AG04450 (cell line): ENCODE data around the gene CD38. TPM values are rescaled to one million over a fixed set of nuclear protein-coding genes. Genes with fewer than 3 reads are reported as not detected.

Source experiments
- CTCF ChIA-PET: fragments of 300-600, 350-600 bp; formaldehyde crosslinking; extraction: SDS; loops from one replicate; lab custom pipeline; 2022; ENCODE audit warnings: antibody characterized with exemption, inconsistent platforms; lab: Charles Lee
- POLR2A ChIA-PET: fragments of 350-600 bp; formaldehyde crosslinking; extraction: SDS; loops from one replicate; lab custom pipeline; 2021; ENCODE audit warnings: antibody characterized with exemption, inconsistent platforms; lab: Yijun Ruan, JAX
- DNase-seq: peaks from one replicate; pipeline ENCODE4 v3.0.0-alpha.2; 2011; ENCODE audit warnings: low read depth, low spot score
- H3K27ac ChIP-seq: one replicate; pipeline ENCODE4 v1.5.1; 2012; ENCODE audit warnings: low read depth, low read length, control low read depth
- H3K27me3 ChIP-seq: one replicate; pipeline ENCODE4 v1.6.0; 2012; ENCODE audit warnings: low read length; ENCODE audit not compliant: control insufficient read depth, insufficient read depth
- H3K4me3 ChIP-seq: 2 replicates; pipeline ENCODE4 v1.5.1; 2011; ENCODE audit warnings: mild to moderate bottlenecking, low read depth, low read length, control low read depth
- H3K9me3 ChIP-seq: 2 replicates; pipeline ENCODE4 v1.5.1; 2012; ENCODE audit warnings: low read length; ENCODE audit not compliant: control insufficient read depth, insufficient read depth
- CTCF ChIP-seq: IDR thresholded peaks from 2 replicates; pipeline ENCODE4 v1.5.1; 2011; ENCODE audit warnings: low read depth, low read length, control low read depth, inconsistent platforms
- polyA plus RNA-seq: library from polyadenylated mRNA; depleted of rRNA; stranded (reverse); fragments of >200 nt; gene quantifications from 2 replicates; pipeline ENCODE4 v1.2.3, GENCODE V29; 2011

The CD38 gene
- polyA plus RNA-seq, 1 experiment: 0.02 TPM

- H3K27me3 ChIP-seq: no peaks in the 10 kb centered on the region
- H3K4me3 ChIP-seq: no peak overlapping the region
- CTCF ChIA-PET: interaction anchor here (1.6 kb wide), 1 partner anchor 9 kb away, joined by 6 read pairs; no protein-coding TSS in a partner anchor
- DNase-seq: no peak
- POLR2A ChIA-PET: no interaction called here
- H3K9me3 ChIP-seq: no peaks in the 10 kb centered on the region
- H3K27ac ChIP-seq: no peak overlapping the region
- no peak for TF ChIP-seq CTCF
Observed at GRCh38 chr4:15891312-15891711, 113.2 kb downstream of the CD38 start.

GRCh38 chr4:15893962-15894361, 115.8 kb downstream of the CD38 start:
- peak; percentile 86 for DNase-seq
- no peak for TF ChIP-seq CTCF
- no peaks in the 10 kb centered on the region for H3K9me3 ChIP-seq
- ChIA-PET CTCF (interaction anchor here (1.3 to 2.2 kb wide), 2 partner anchors 11 to 63 kb away, joined by 3 to 16 read pairs; no protein-coding TSS in a partner anchor), POLR2A (no interaction called here)
- peaks cover 12% of the 10 kb centered on the region for H3K27me3 ChIP-seq
- H3K4me3 ChIP-seq: no peak overlapping the region
- H3K27ac ChIP-seq: no peak overlapping the region

GRCh38 chr4:15894393-15894792, 116.3 kb downstream of the CD38 start:
- no peak overlapping the region for H3K27ac ChIP-seq
- no peak overlapping the region for H3K4me3 ChIP-seq
- H3K27me3 ChIP-seq: peaks cover 16% of the 10 kb centered on the region
- DNase-seq: no peak
- ChIA-PET CTCF (interaction anchor here (2.2 kb wide), 1 partner anchor 12 kb away, joined by 16 read pairs; no protein-coding TSS in a partner anchor), POLR2A (no interaction called here)
- H3K9me3 ChIP-seq: no peaks in the 10 kb centered on the region
- TF ChIP-seq CTCF: no peak

- no peak overlapping the region for H3K4me3 ChIP-seq
- ChIA-PET POLR2A (no interaction called here), CTCF (interaction anchor here (1.0 to 2.2 kb wide), 2 partner anchors 12 to 90 kb away, joined by 3 to 16 read pairs; no protein-coding TSS in a partner anchor)
- no peak overlapping the region for H3K27ac ChIP-seq
- DNase-seq: no peak
- no peaks in the 10 kb centered on the region for H3K9me3 ChIP-seq
- TF ChIP-seq CTCF: no peak
- peaks cover 16% of the 10 kb centered on the region for H3K27me3 ChIP-seq
Observed at GRCh38 chr4:15894921-15895916, 117.1 kb downstream of the CD38 start.

GRCh38 chr4:15897577-15897976, 119.4 kb downstream of the CD38 start:
- Histone ChIP-seq H3K9me3 (no peaks in the 10 kb centered on the region), H3K4me3 (no peak overlapping the region), H3K27ac (no peak overlapping the region), H3K27me3 (peaks cover 19% of the 10 kb centered on the region)
- ChIA-PET POLR2A (no interaction called here), CTCF (interaction anchor here (1.4 kb wide), 1 partner anchor 15 kb away, joined by 8 read pairs; no protein-coding TSS in a partner anchor)
- DNase-seq: no peak
- no peak for TF ChIP-seq CTCF
